ENCODE measurements around the gene USP5.
A peak's percentile ranks its signal among the peaks of the same experiment; 100 is the strongest.

USP5 gene, protein sequence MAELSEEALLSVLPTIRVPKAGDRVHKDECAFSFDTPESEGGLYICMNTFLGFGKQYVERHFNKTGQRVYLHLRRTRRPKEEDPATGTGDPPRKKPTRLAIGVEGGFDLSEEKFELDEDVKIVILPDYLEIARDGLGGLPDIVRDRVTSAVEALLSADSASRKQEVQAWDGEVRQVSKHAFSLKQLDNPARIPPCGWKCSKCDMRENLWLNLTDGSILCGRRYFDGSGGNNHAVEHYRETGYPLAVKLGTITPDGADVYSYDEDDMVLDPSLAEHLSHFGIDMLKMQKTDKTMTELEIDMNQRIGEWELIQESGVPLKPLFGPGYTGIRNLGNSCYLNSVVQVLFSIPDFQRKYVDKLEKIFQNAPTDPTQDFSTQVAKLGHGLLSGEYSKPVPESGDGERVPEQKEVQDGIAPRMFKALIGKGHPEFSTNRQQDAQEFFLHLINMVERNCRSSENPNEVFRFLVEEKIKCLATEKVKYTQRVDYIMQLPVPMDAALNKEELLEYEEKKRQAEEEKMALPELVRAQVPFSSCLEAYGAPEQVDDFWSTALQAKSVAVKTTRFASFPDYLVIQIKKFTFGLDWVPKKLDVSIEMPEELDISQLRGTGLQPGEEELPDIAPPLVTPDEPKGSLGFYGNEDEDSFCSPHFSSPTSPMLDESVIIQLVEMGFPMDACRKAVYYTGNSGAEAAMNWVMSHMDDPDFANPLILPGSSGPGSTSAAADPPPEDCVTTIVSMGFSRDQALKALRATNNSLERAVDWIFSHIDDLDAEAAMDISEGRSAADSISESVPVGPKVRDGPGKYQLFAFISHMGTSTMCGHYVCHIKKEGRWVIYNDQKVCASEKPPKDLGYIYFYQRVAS

GRCh38 chr12:6851921-6852650 is at the start of gene USP5:
USP5 (plus strand) TSS chr12:6852150; CDS start chr12:6852180, 30 bp downstream.
- DNase-seq: peak; percentile 99

DNA sequence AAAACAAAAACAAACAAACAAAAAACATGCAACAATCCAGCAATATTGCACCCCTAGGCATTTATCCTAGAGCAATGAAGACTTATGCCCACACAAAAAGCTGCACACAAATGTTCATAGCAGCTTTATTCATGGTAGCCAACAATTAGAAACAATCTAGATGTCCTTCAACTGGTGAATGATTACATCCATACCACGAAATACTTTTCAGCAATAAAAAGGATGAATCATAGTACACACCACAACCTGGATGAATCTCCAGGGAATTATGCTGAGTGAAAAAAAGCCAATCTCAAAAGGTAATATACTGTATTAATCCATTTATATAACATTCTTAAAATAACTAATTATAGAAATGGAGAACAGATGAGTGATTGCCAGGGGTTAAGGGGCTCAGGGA is 44.8 kb upstream of the USP5 start:
- DNase-seq: no peak

DNA sequence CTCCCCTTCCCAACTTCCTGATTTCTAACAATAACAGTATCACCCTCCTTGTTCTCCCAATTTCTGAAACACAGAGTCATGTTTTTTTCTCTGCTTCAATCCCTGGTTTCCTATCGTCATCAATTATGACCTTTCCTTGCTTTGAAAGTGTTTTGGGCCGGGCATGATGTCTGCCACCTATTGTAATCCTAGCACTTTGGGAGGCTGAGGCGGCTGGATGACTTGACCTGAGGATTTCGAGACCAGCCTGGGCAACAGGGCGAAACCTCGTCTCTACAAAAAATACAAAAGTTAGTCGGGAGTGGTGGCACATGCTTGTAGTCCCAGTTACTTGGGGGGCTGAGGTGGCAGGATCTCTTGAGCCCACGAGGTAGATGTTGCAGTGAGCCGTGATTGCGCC is 42.9 kb upstream of the USP5 start:
- DNase-seq: no peak

GRCh38 chr12:6810758-6811157 is 41.2 kb upstream of the USP5 start:
- DNase-seq: no peak

DNA sequence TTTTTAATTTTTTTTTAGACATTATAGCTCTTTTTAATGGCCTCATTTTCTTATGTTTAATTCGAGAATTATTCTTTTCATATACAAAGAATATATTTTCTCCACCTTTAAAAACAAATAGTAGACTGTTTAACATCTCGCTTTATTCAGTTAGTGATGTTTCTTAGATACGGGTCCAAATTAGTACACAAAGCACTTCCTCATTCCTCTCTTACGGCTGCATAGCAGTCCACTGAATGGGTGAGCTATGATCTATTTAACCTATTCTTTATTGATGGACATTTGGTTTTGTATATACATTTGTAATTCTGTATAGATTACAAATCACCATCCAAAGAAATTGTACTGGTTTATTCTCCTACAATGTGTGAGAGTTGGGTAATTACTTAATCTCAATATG is 38.6 kb upstream of the USP5 start:
- no peak for DNase-seq

GRCh38 chr12:6816598-6816997 is 35.4 kb upstream of the USP5 start:
- no peak for DNase-seq

GRCh38 chr12:6817098-6817497 is 34.9 kb upstream of the USP5 start:
- no peak for DNase-seq

DNA sequence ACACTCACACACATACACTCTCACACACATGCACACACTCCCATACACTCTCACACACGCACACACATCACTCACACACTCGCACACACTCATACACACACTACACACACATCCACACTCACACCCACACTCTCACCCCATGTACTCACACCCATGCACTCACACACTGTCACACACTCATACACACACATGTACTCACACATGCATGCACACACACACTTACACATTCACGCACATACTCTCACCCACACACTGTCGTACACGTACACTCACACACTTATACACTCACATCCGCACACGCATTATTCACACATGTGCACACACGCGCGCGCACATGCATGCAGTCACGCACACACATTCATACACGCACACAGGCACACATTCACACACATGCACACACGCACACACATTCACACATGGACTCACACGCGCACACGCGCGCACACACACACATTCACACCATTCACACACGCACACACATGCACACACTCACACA is 34.2 kb upstream of the USP5 start:
- DNase-seq: no peak

- DNase-seq: no peak
These were observed 33.7 kb upstream of the USP5 start for GRCh38 chr12:6818222-6818621.

GRCh38 chr12:6818645-6819044 is 33.3 kb upstream of the USP5 start:
- DNase-seq: no peak

- DNase-seq: no peak
These were observed 32.6 kb upstream of the USP5 start for GRCh38 chr12:6819106-6820030.

- DNase-seq: no peak
These were observed 31.8 kb upstream of the USP5 start for GRCh38 chr12:6820166-6820565.

DNA sequence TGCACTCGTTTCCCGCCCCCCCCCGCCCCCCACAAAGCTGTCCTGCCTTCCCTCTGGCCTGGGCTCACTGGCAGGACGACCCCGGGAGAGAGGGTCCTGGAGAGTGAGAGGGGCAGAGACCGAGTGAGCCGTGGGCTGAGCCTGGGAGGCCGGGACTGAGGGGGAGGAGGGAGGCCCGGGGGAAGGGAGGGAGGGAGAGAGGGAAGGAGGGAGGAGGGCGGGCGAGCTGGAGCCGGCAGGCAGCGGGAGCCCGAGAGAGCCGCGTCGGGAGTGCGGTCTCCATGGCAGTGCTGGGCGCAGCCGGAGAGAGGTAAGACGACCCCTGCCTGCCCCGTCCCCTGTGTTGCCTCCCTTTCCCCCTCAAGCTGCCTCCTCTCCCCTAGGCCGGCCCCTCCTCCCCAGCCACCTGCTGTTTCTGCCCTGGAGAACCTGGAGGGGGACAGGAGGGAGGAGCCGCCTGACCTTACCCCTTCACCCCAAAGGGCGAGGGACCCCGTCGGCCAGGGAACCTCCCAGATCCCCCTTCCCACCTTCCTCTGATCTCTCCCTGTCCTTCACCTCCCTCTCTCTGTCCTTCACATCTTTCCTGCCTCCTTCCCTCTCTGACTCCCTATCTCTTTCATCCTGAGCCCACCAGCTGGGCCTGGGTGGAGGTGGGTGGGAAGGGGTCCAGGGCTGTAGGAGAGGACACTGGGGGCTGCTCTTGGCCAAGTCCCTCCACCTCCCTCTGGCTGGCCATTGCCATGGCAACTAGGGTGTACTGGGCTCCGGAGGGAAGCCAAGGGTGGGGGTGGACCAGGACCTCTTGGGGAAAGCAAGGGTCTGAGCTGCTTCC is 30.1 kb upstream of the USP5 start, which contains the start of gene GPR162:
TSS of gene GPR162 (plus strand) at position 231 of the 835 bp plus-strand sequence. CDS start 2,078 bp downstream, outside the sequence.
- DNase-seq: peak; percentile 19

DNA sequence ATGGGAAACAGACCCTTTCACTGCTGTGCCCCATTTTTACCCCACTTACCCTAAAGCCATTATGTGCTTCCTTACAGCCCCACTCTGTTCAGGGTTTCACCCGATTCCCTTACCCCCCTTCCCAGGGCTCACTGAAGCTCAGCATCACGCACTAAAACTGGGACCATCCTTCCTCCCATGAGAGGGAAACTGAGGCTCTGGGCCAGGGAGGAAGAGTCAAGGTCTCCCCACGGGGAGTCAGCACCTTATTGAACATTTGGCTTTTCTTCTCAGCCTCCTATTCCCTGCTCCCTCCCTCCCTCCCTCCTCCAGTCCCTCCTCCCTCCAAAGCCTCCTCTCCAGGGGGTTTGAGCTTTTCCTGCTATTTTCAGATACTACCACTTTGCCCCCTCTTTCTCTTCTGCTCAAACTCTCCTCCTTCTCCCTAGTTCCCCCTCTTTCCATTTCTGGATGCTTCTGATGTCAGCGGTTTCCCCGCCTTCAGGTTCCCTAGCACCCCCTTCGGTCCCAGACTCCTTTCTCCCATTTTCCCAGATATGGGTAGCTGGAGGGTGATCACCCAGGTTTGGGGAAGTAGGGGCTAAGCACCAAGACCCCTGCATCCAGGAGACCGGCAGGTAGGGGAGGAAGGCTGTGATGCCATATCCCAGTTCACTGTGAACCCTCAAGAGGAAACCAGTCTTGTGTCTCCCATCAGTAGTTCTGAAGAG is 29.4 kb upstream of the USP5 start:
- DNase-seq: no peak

GRCh38 chr12:6823182-6824084 is 28.5 kb upstream of the USP5 start:
- no peak for DNase-seq

DNA sequence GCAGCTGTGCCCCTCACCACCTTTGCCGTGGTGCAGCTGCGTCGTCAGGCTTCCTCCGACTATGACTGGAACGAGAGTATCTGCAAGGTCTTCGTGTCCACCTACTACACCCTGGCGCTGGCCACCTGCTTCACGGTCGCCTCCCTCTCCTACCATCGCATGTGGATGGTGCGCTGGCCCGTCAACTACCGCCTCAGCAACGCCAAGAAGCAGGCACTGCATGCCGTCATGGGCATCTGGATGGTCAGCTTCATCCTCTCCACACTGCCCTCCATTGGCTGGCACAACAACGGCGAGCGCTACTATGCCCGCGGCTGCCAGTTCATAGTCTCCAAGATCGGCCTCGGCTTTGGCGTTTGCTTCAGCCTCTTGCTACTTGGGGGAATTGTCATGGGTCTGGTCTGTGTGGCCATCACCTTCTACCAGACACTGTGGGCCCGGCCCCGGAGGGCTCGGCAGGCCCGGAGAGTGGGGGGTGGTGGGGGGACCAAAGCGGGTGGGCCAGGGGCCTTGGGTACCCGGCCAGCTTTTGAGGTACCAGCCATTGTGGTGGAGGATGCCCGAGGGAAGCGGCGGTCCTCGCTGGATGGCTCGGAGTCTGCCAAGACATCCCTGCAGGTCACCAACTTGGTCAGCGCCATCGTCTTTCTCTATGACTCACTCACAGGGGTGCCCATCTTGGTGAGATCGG is 27.7 kb upstream of the USP5 start:
- DNase-seq: no peak

DNA sequence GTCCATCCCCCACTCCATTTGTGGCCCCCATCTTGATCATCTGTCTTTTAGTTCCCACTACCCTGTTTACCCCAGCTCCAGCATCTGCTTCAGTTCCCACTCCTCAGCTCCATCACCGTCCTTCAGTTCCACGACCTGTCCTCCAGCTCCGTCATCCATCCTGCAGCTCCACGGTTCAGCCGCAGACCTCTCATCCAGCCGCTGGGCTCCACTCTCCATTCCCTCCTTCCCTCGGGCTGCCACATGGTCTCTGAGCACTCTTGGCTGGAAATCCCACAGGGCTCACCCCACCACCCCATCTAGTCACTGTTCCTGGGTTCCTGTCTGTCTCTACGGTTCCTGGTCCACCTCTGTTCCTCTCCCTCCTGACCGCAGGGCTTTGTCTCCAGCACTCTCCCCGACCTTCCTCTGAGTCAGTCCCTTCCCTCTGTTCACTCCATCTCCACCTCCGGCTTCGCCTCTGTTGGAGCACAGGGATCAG is 27.0 kb upstream of the USP5 start:
- DNase-seq: no peak

DNA sequence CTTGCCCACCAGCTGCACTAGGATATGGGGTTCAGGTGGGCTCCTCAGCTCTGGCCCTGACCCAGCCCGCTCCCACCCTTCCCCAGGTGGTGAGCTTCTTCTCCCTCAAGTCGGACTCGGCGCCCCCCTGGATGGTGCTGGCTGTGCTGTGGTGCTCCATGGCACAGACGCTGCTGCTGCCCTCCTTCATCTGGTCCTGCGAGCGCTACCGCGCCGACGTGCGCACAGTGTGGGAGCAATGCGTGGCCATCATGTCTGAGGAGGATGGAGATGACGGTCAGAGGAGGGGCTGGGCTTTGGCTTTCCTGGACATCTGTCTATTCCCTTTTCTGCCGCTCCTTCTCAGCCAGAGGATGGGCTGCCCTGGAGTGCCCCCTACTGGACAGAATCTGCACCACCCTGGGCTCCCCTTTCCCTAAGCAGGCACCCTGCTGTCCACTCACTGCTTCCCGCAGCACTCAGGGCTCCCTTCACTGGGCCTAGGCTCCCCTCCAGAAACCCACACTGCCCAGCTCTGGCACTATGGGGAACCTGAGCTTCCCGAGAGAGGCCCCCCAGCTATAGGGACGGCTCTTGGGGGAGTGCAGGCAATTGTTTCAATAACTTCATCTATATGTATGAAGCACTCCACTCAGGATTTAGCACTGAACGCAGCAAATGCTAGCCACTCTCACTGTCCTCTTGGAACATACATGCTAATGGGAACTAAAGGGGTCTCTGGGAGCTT is 26.4 kb upstream of the USP5 start:
- DNase-seq: peak; percentile 87

All from CD4-positive, alpha-beta T cell treated with Interleukin-6 for 4 hours (primary cell).